Measurements from ENCODE around the gene EGFR. TPM values are rescaled to one million over a fixed set of nuclear protein-coding genes. Genes with fewer than 3 reads are reported as not detected.

EGFR gene
- total RNA-seq, 2 donors from 2014 or later, result 21.1 to 22.5 TPM

DNA sequence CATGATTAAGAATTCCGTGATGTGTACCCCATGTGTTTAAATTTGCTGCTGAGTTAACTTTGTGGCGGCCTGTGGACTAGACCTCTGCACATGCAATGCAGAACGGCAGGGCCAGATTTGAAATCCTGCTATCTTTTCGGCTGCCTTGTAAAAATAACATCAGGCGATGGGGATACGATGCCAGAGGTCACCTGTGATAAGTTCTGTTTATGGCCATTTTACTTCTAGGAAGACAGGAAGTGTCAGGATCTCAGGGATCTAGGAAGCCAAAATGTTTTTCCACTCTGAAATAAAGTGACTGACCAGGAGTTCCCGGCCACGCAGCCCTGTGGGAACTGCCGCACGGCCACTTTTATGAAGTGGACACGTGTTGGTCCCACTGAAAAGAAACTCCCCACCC is 77.5 kb downstream of the EGFR start:
- Histone ChIP-seq H3K27ac (peak overlapping the region; percentile 64 to 87), H3K9me3 (no peaks in the 10 kb centered on the region), H3K36me3 (no peaks in the 10 kb centered on the region), H3K27me3 (no peaks in the 10 kb centered on the region), H3K4me3 (no peak overlapping the region), H3K4me1 (peaks cover 0 to 89% of the 10 kb centered on the region in 2 donors)
- TF ChIP-seq, protein P1, sequence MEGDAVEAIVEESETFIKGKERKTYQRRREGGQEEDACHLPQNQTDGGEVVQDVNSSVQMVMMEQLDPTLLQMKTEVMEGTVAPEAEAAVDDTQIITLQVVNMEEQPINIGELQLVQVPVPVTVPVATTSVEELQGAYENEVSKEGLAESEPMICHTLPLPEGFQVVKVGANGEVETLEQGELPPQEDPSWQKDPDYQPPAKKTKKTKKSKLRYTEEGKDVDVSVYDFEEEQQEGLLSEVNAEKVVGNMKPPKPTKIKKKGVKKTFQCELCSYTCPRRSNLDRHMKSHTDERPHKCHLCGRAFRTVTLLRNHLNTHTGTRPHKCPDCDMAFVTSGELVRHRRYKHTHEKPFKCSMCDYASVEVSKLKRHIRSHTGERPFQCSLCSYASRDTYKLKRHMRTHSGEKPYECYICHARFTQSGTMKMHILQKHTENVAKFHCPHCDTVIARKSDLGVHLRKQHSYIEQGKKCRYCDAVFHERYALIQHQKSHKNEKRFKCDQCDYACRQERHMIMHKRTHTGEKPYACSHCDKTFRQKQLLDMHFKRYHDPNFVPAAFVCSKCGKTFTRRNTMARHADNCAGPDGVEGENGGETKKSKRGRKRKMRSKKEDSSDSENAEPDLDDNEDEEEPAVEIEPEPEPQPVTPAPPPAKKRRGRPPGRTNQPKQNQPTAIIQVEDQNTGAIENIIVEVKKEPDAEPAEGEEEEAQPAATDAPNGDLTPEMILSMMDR (IDR thresholded peaks at IDR 0.05), result no peak
- no peak for DNase-seq (ENCODE audit: low spot score)

DNA sequence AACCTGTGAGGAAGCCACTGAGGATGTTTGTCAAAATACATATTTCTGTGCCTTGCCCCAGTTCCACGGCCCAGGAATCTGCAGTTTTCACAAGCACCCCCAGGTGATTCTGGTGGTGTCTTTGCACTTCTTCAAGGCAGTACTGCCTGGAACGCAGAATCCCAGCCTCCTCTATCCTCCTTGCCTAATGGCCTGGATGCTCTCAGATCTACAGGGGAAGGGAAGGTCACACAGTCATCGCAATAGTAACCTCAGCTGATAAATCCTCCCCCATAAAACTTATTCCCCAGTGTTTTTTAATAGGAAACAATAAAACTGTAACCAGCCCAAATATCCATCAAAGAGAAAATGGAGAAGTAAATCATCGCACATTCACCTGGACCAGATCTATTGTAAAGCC is 78.3 kb downstream of the EGFR start:
- H3K27ac ChIP-seq, result peak overlapping the region; percentile 64 to 87
- TF ChIP-seq, protein P1 (IDR thresholded peaks at IDR 0.05), result no peak
- no peaks in the 10 kb centered on the region for H3K9me3 ChIP-seq
- H3K4me1 ChIP-seq, result peaks cover 0 to 89% of the 10 kb centered on the region in 2 donors
- no peak overlapping the region for H3K4me3 ChIP-seq
- DNase-seq (ENCODE audit: low spot score), result no peak
- H3K27me3 ChIP-seq, result no peaks in the 10 kb centered on the region
- no peaks in the 10 kb centered on the region for H3K36me3 ChIP-seq

DNA sequence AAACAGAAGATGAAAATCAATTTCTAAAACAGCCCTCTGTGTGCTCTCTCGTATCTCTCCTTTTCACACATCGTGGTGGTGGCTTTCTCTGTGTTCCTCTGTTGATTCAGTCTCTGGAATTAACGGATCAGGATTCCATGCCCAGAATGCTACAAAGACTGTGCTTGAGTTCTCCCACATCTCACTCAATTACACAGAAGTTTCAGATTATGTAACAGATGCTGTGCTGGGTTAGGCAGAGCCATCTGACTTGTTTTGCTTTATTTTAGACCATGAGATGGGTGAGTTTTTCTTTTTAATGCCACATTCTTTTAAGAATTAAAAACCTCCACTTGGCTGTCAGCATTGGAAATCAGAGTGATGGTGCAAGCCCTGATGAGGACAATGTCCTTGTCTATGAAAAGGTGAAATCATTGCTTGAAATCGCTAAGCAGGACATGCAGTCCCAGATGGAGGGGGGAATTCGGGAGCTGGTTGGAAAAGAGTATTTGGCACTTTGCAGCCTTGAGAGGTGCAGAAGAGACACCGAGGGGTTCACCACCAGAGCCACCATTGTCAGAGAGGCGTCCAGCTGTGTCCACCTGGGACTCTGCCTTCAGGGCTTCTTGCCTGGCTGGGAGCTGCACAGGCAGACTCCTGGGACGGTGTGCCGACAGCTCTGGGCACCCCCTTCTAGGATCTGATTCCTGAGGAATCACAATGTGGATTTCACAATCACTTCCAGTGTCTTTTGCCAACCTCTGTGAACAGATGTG is 80.4 kb downstream of the EGFR start:
- H3K9me3 ChIP-seq, result no peaks in the 10 kb centered on the region
- H3K4me1 ChIP-seq, result peaks cover 0 to 70% of the 10 kb centered on the region in 2 donors
- TF ChIP-seq, protein P1 (IDR thresholded peaks at IDR 0.05), result no peak
- DNase-seq (ENCODE audit: low spot score), result no peak
- peak overlapping the region; percentile 86 to 87 for H3K27ac ChIP-seq
- H3K4me3 ChIP-seq, result no peak overlapping the region
- no peaks in the 10 kb centered on the region for H3K27me3 ChIP-seq
- no peaks in the 10 kb centered on the region for H3K36me3 ChIP-seq

DNA sequence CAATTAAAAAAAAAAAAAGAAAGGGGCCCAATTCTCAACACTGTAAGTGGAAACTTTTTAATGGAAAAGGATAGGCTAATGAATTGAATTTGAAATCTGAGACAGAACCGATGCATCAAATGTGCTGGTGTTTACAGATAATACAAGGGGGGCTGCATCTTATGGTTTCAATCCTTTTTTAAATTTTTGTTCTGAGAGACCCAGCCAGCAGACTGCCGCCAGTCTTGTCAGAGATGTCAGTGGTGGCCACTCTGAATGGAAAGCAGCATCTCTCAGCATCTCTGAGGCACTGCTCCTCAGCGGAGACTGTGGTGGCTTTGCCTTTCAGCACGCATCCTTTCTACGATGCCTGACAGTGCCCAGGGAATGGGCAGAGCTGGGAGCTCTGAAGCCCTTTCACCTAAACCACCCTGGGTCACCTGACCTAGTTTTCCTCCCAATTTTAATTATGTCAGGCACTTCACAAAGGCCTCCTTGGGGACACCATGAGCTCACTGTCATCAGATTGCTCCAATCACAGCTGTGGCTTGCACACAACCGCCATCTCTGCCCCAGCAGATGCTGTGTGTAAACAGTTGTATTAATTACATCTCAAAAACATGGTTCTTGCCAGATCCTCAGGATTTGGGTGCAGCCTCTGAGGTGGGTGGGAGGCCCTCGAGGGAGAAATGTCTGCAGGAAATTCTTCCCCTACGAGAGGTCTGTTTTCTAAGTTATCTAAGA is 81.2 kb downstream of the EGFR start:
- TF ChIP-seq, protein P1 (IDR thresholded peaks at IDR 0.05), result no peak
- H3K4me3 ChIP-seq, result no peak overlapping the region
- peak overlapping the region; percentile 86 to 87 for H3K27ac ChIP-seq
- H3K4me1 ChIP-seq, result peaks cover 0 to 62% of the 10 kb centered on the region in 2 donors
- H3K9me3 ChIP-seq, result no peaks in the 10 kb centered on the region
- no peaks in the 10 kb centered on the region for H3K27me3 ChIP-seq
- no peaks in the 10 kb centered on the region for H3K36me3 ChIP-seq
- no peak for DNase-seq (ENCODE audit: low spot score)

DNA sequence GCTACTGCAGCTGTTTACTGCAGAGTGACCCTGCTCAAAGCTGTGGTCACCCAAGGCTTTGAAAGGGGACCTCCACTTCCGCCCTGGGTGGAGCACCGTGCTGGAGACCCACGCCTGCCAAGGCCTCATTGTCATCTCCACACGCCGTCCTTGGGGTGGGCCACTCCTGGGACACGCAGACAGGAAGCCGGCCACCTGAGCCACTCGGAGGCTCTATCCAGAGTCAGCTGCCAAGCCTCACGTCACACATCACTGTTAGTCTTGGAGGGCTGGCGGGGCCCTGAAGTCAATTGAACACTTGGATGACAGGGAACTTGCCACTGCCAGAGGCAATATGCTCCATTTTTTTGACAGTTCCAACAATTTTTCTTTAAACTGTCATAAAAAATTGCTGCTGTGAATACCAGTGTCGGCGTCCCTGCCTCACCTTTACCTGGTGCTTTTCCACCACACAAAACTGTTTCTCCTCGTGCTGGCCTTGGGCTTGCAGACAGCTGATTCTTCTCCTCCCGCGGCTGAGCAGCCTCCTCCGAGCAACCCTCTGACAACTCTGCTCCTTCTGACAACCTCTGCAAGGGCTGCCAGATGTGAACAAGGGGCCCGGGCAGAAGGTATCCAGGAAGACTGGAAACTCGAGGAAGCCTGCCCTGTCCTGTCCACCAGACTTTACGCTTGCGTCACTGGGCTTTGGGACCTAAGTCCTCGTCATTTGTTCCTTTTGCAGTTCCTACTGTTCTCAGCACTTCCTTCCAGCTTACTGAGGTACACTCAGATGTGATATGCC is 81.9 kb downstream of the EGFR start:
- peak overlapping the region in 1 of 2 donors; percentile 12 for H3K4me3 ChIP-seq
- H3K4me1 ChIP-seq, result peaks cover 0 to 55% of the 10 kb centered on the region in 2 donors

More for the DNA sequence above, 81.9 kb downstream of the EGFR start:
- Histone ChIP-seq H3K36me3 (no peaks in the 10 kb centered on the region), H3K27ac (peak overlapping the region; percentile 86 to 87), H3K27me3 (no peaks in the 10 kb centered on the region), H3K9me3 (no peaks in the 10 kb centered on the region)
- DNase-seq (ENCODE audit: low spot score), result peak; percentile 90
- TF ChIP-seq, protein P1 (IDR thresholded peaks at IDR 0.05), result no peak
